Measurements from ENCODE around the gene MORN1. TPM values are rescaled to one million over a fixed set of nuclear protein-coding genes. Genes with fewer than 3 reads are reported as not detected.

The MORN1 gene
- total RNA-seq, 4 donors from 2014 or later = 3.0 to 34.0 (median 12.5) TPM

- no peak for DNase-seq
- 54 to 70% methylated on average over 2 to 5 of the region's 5 CpGs for WGBS, 2 donors (ENCODE audit: low coverage in 1 of 2)
These were observed 99.8 kb downstream of the MORN1 start for GRCh38 chr1:2291577-2291976.

GRCh38 chr1:2290595-2291510 is 100.5 kb downstream of the MORN1 start:
- H3K4me1 ChIP-seq = peaks cover 33 to 66% (median 51%) of the 10 kb centered on the region in 4 donors

More at GRCh38 chr1:2291577-2291976, 99.8 kb downstream of the MORN1 start:
- no peak for TF ChIP-seq POLR2A (IDR thresholded peaks at IDR 0.05)
- no peak for TF ChIP-seq POLR2AphosphoS5 (IDR thresholded peaks at IDR 0.05)
- no peak for TF ChIP-seq CTCF (IDR thresholded peaks at IDR 0.05)
- no peak for TF ChIP-seq EP300 (IDR thresholded peaks at IDR 0.05; ENCODE audit: low read depth)
- Histone ChIP-seq H3K27me3 (no peaks in the 10 kb centered on the region), H3K4me1 (peaks cover 33 to 66% (median 51%) of the 10 kb centered on the region in 4 donors), H3K4me3 (peak overlapping the region in 1 of 4 donors; percentile 33), H3K27ac (peak overlapping the region; percentile 78 to 89 (median 82)), H3K36me3 (no peaks in the 10 kb centered on the region), H3K9me3 (no peaks in the 10 kb centered on the region)
- in situ Hi-C loops (cut with MboI; ENCODE audit: low pct_ligation_motif_present in 1 of 4, low pct_unique_long_range_greater_than_20kb in 1 of 4, low sequenced_read_pairs in 3 of 4) = no loop called here
- intact Hi-C loops (cut with DNase I; ENCODE audit: low total_unique reads) = no loop called here

GRCh38 chr1:2290171-2290578 is 101.2 kb downstream of the MORN1 start:
- 52% methylated on average over 7 of the region's 7 CpGs; no CpG with 5 or more reads in 1 of the 2 donors for WGBS, 2 donors (ENCODE audit: low coverage in 1 of 2)
- intact Hi-C loops (cut with DNase I; ENCODE audit: low total_unique reads) (no loop called here), in situ Hi-C loops (cut with MboI; ENCODE audit: low pct_ligation_motif_present in 1 of 4, low pct_unique_long_range_greater_than_20kb in 1 of 4, low sequenced_read_pairs in 3 of 4) (no loop called here)
- Histone ChIP-seq H3K27me3 (no peaks in the 10 kb centered on the region), H3K9me3 (no peaks in the 10 kb centered on the region), H3K36me3 (no peaks in the 10 kb centered on the region), H3K4me1 (peaks cover 33 to 66% (median 48%) of the 10 kb centered on the region in 4 donors), H3K4me3 (peak overlapping the region in 2 of 4 donors; percentile 8 to 33), H3K27ac (peak overlapping the region; percentile 78 to 89 (median 82))
- TF ChIP-seq EP300 (IDR thresholded peaks at IDR 0.05; ENCODE audit: low read depth) = no peak
- no peak for TF ChIP-seq CTCF (IDR thresholded peaks at IDR 0.05)
- TF ChIP-seq POLR2A (IDR thresholded peaks at IDR 0.05) = no peak
- TF ChIP-seq POLR2AphosphoS5 (IDR thresholded peaks at IDR 0.05) = no peak
- no peak for DNase-seq

More at GRCh38 chr1:2290595-2291510, 100.5 kb downstream of the MORN1 start:
- in situ Hi-C loops (cut with MboI; ENCODE audit: low pct_ligation_motif_present in 1 of 4, low pct_unique_long_range_greater_than_20kb in 1 of 4, low sequenced_read_pairs in 3 of 4) = no loop called here
- no peaks in the 10 kb centered on the region for H3K9me3 ChIP-seq
- 33 to 42% methylated on average over 16 to 40 of the region's 41 CpGs for WGBS, 2 donors (ENCODE audit: low coverage in 1 of 2)
- DNase-seq = peak; percentile 82
- H3K36me3 ChIP-seq = no peaks in the 10 kb centered on the region
- TF ChIP-seq POLR2AphosphoS5 (IDR thresholded peaks at IDR 0.05) = peak; percentile 21 to 71 (median 69)
- no peak for TF ChIP-seq POLR2A (IDR thresholded peaks at IDR 0.05)
- H3K4me3 ChIP-seq = peak overlapping the region in 2 of 4 donors; percentile 8 to 33
- intact Hi-C loops (cut with DNase I; ENCODE audit: low total_unique reads) = no loop called here
- H3K27ac ChIP-seq = peak overlapping the region; percentile 78 to 89 (median 82)
- H3K27me3 ChIP-seq = no peaks in the 10 kb centered on the region

- DNase-seq = no peak
- Histone ChIP-seq H3K27ac (peak overlapping the region; percentile 78 to 89 (median 82)), H3K27me3 (no peaks in the 10 kb centered on the region), H3K36me3 (no peaks in the 10 kb centered on the region), H3K4me1 (peaks cover 32 to 61% (median 46%) of the 10 kb centered on the region in 4 donors), H3K9me3 (no peaks in the 10 kb centered on the region), H3K4me3 (no peak overlapping the region)
- TF ChIP-seq POLR2A (IDR thresholded peaks at IDR 0.05) = no peak
- no peak for TF ChIP-seq POLR2AphosphoS5 (IDR thresholded peaks at IDR 0.05)
- no peak for TF ChIP-seq EP300 (IDR thresholded peaks at IDR 0.05; ENCODE audit: low read depth)
- TF ChIP-seq CTCF (IDR thresholded peaks at IDR 0.05) = no peak
- in situ Hi-C loops (cut with MboI; ENCODE audit: low pct_ligation_motif_present in 1 of 4, low pct_unique_long_range_greater_than_20kb in 1 of 4, low sequenced_read_pairs in 3 of 4) = no loop called here
- intact Hi-C loops (cut with DNase I; ENCODE audit: low total_unique reads) = no loop called here
- WGBS, 2 donors (ENCODE audit: low coverage in 1 of 2) = 73% methylated on average over 9 of the region's 9 CpGs; no CpG with 5 or more reads in 1 of the 2 donors
These were observed 101.7 kb downstream of the MORN1 start for GRCh38 chr1:2289607-2290006.
